K562 (cell line): Measurements from ENCODE around the gene CYTH1. TPM values are rescaled to one million over a fixed set of nuclear protein-coding genes. Genes with fewer than 3 reads are reported as not detected.

Experiments
- ATAC-seq: fragments of 200-7000 bp; cut with Tn5 transposase; 3 replicates; pipeline ENCODE4 v1.9.1; 2020; ENCODE audit warnings: moderate library complexity
- BruUV-seq: library from RNA; stranded (reverse); fragments of 400-500 nt; replicated peaks from 2 replicates; lab custom pipeline; 2021; lab: Mats Ljungman, UMichigan
- CTCF ChIA-PET: fragments of 300-600 bp; formaldehyde crosslinking; extraction: SDS; loops from one replicate; lab custom pipeline; 2021; ENCODE audit warnings: low intra/inter-chr PET ratio; lab: Yijun Ruan, JAX
- POLR2A ChIA-PET: fragments of 300-600, 350-650 bp; sonication (Branson Sonifier 250); formaldehyde crosslinking; extraction: SDS; loops from one replicate; lab custom pipeline; 2021; ENCODE audit warnings: antibody characterized with exemption, inconsistent platforms; lab: Yijun Ruan, JAX
- DNase-seq, 4 experiments: peaks; one replicate each; pipeline versions ENCODE4 v3.0.0 to v3.0.0-alpha.2; 2011 to 2018; ENCODE audit warnings: low spot score in 3 of 4, mixed read lengths in 3 of 4; ENCODE audit errors: extremely low read depth in 1 of 4
- FAIRE-seq: peaks from 2 replicates; lab custom pipeline; 2011; peaks lifted over from hg19 to GRCh38; lab: Jason Lieb, UNC
- H2AFZ ChIP-seq: 2 replicates; pipeline ENCODE4 v1.6.0; 2011; ENCODE audit warnings: low read depth, low read length, control low read depth, inconsistent platforms
- H3K27ac ChIP-seq: fragments of 200-600 bp; 3 replicates; pipeline ENCODE4 v1.8.0; 2011; ENCODE audit warnings: low read depth, mild to moderate bottlenecking, control low read depth, inconsistent platforms, low read length, moderate library complexity, mixed read lengths; ENCODE audit errors: extremely low read depth
- H3K27me3 ChIP-seq, 2 experiments: fragments of 300-600 bp in 1 of 2; 2 replicates in 1 of 2; 3 replicates in 1 of 2; pipeline versions ENCODE4 v1.6.0 to v1.8.0; 2011; ENCODE audit warnings: inconsistent platforms in 2 of 2, low read length in 2 of 2, mild to moderate bottlenecking in 1 of 2, mixed read lengths in 1 of 2, moderate library complexity in 1 of 2; ENCODE audit not compliant: control insufficient read depth in 2 of 2, insufficient read depth in 2 of 2
- H3K36me3 ChIP-seq: fragments of 300-600 bp; 3 replicates; pipeline ENCODE4 v1.8.0; 2011; ENCODE audit warnings: mild to moderate bottlenecking, low read length, inconsistent platforms; ENCODE audit not compliant: control insufficient read depth, insufficient read depth
- H3K4me1 ChIP-seq, 2 experiments: fragments of 200-600 bp in 1 of 2; replicated peaks in 1 of 2; 2 replicates in 1 of 2; 3 replicates in 1 of 2; pipeline versions ENCODE4 v1.5.1 to v1.8.0; 2011; ENCODE audit warnings: inconsistent platforms in 2 of 2, low read length in 2 of 2, mild to moderate bottlenecking in 1 of 2, mixed read lengths in 1 of 2, moderate library complexity in 1 of 2; ENCODE audit not compliant: control insufficient read depth in 2 of 2, insufficient read depth in 2 of 2
- H3K4me2 ChIP-seq: 2 replicates; pipeline ENCODE4 v1.6.1; 2011; ENCODE audit warnings: low read length, control low read depth, inconsistent platforms, mixed read lengths; ENCODE audit not compliant: insufficient read depth
- H3K4me3 ChIP-seq: fragments of 200-600 bp; sonication (generic), shearing (Covaris generic); 2 replicates; pipeline ENCODE4 v1.5.1; 2016; ENCODE audit warnings: control low read depth, inconsistent platforms
- H3K79me2 ChIP-seq: fragments of 200-600 bp; 3 replicates; pipeline ENCODE4 v1.8.0; 2011; ENCODE audit warnings: low read length, inconsistent platforms; ENCODE audit not compliant: control insufficient read depth, insufficient read depth
- H3K9ac ChIP-seq, 2 experiments: 2 replicates each; pipeline versions ENCODE4 v1.6.0 to v1.6.1; 2011; ENCODE audit warnings: low read depth in 2 of 2, low read length in 2 of 2, control low read depth in 1 of 2, inconsistent platforms in 1 of 2, mild to moderate bottlenecking in 1 of 2, mixed read lengths in 1 of 2; ENCODE audit not compliant: insufficient read depth in 1 of 2
- H3K9me1 ChIP-seq: one replicate; pipeline ENCODE4 v1.6.0; 2011; ENCODE audit warnings: inconsistent platforms, mild to moderate bottlenecking, low read length, moderate library complexity; ENCODE audit not compliant: control insufficient read depth, insufficient read depth
- H3K9me3 ChIP-seq: replicated peaks from 2 replicates; pipeline ENCODE4 v1.5.1; 2011; ENCODE audit warnings: low read depth, low read length, inconsistent platforms; ENCODE audit not compliant: control insufficient read depth, insufficient read depth
- H4K20me1 ChIP-seq: replicated peaks from 2 replicates; pipeline ENCODE4 v1.6.1; 2011; ENCODE audit warnings: low read length, inconsistent platforms, mixed read lengths; ENCODE audit not compliant: control insufficient read depth, insufficient read depth
- EP400 ChIP-seq: fragments of 450-650 bp; IDR thresholded peaks from 2 replicates; pipeline ENCODE4 v1.6.1; 2017; ENCODE audit warnings: antibody characterized with exemption, mild to moderate bottlenecking, moderate library complexity
- HMBOX1 ChIP-seq: sonication (generic); IDR thresholded peaks from 2 replicates; pipeline ENCODE4 v1.6.1; 2016
- IRF9 ChIP-seq: fragments of 450-650 bp; IDR thresholded peaks from 2 replicates; pipeline ENCODE4 v1.6.1; 2016; ENCODE audit warnings: missing biosample characterization, missing genetic modification characterization
- KLF16 ChIP-seq: IDR thresholded peaks from 2 replicates; pipeline ENCODE4 v1.6.1; 2016; ENCODE audit warnings: antibody characterized with exemption
- MTA2 ChIP-seq: fragments of 450-650 bp; IDR thresholded peaks from 2 replicates; pipeline ENCODE4 v1.6.1; 2016; ENCODE audit warnings: low read depth
- NFXL1 ChIP-seq: fragments of 450-650 bp; formaldehyde crosslinking; IDR thresholded peaks from 2 replicates; pipeline ENCODE4 v1.4.0; 2021; ENCODE audit warnings: mild to moderate bottlenecking
- ZFX ChIP-seq: sonication (generic); formaldehyde crosslinking; IDR thresholded peaks from 2 replicates; pipeline ENCODE4 v1.8.0; 2022; ENCODE audit warnings: mild to moderate bottlenecking, missing genetic modification reagents, moderate library complexity
- ZMIZ1 ChIP-seq, 2 experiments: fragments of 150-350 bp in 1 of 2; IDR thresholded peaks; 2 replicates each; pipeline ENCODE4 v1.6.1; 2012 to 2016; ENCODE audit warnings: low read depth in 2 of 2, low read length in 2 of 2, mild to moderate bottlenecking in 1 of 2, moderate library complexity in 1 of 2
- ZNF583 ChIP-seq: fragments of 250-450 bp; sonication (Bioruptor Pico); IDR thresholded peaks from 2 replicates; pipeline ENCODE4 v1.4.0; 2020
- WGBS: fragments of 100-300 bp; shearing (Covaris generic); methylation state at CpG from one replicate; pipeline ENCODE4 v1.1.6; 2016; ENCODE audit warnings: low coverage, mixed read lengths; ENCODE audit not compliant: insufficient coverage; ENCODE audit errors: missing lambda C conversion rate; 5-methylcytosine and 5-hydroxymethylcytosine counted together
- in situ Hi-C: fragments of 300-500 bp; cut with MboI; formaldehyde crosslinking; loops from 4 replicates; pipeline ENCODE4 v1.15.0; 2018; ENCODE audit warnings: inconsistent platforms, mixed read lengths
- intact Hi-C: fragments of 100-400 bp; cut with micrococcal nuclease; formaldehyde crosslinking; loops from 2 replicates; pipeline ENCODE4 v1.14.2; 2022
- polyA plus RNA-seq, 8 experiments: library from polyadenylated mRNA; depleted of rRNA in 4 of 8; stranded (reverse) in 5 of 8; unstranded in 3 of 8; fragments of >200 nt; fragmentation: Nextera tagmentation in 2 of 8; fragmentation: Illumina TruSeq in 1 of 8; extraction: Ambion mirVana in 2 of 8; extraction: Trizol in 1 of 8; gene quantifications; 2 replicates each; pipeline versions ENCODE4 v1.2.1 to v1.2.3, GENCODE V29; 2011 to 2014; ENCODE audit warnings: inconsistent platforms in 1 of 8, missing spikeins in 1 of 8
- total RNA-seq, 7 experiments: library from RNA; depleted of rRNA in 6 of 7; stranded (reverse); fragments of >200 nt in 6 of 7; fragmentation: Illumina TruSeq in 2 of 7; extraction: Trizol in 2 of 7; gene quantifications; 2 replicates each; pipeline versions ENCODE4 v1.2.1 to v1.2.3, GENCODE V29; 2011 to 2021; ENCODE audit warnings: low replicate concordance in 1 of 7

CYTH1 gene
- total and polyA plus RNA-seq, 9 of the 15 experiments (the other 6 are each of a cell fraction or from before 2014, with no cell fraction given), result 0.52 to 27.7 (median 16.8) TPM

GRCh38 chr17:78783711-78784324, 1.7 kb upstream of the CYTH1 start:
- in situ Hi-C loops (no loop called here), intact Hi-C loops (loop anchor here (5.0 kb wide), 1 partner anchor 37 kb away; no protein-coding TSS in a partner anchor)
- no peak overlapping the region for H3K4me3 ChIP-seq
- H2AFZ ChIP-seq, result peak overlapping the region; percentile 53
- 0 out of 2 replicates have a peak, but pooled peaks cover 3% of the 10 kb centered on the region for H4K20me1 ChIP-seq
- no peaks in the 10 kb centered on the region for H3K9me3 ChIP-seq
- FAIRE-seq, result peak; percentile 95
- peak overlapping the region; percentile 94 for H3K27ac ChIP-seq
- H3K4me2 ChIP-seq, result peak overlapping the region; percentile 88
- peaks cover 46 to 67% of the 10 kb centered on the region in 2 experiments for H3K4me1 ChIP-seq
- H3K9ac ChIP-seq, result peak overlapping the region; percentile 71 to 87; a peak in 3 of 4 replicates
- peak; percentile 46 to 90 (median 56) for DNase-seq
- ChIA-PET POLR2A (interaction anchor here (0.7 to 2.7 kb wide), 6 partner anchors 10 to 55 kb away, joined by 3 to 16 read pairs (median 4); no protein-coding TSS in a partner anchor), CTCF (no interaction called here)
- WGBS, result 2% methylated on average over 7 of the region's 7 CpGs
- no TSS peak for BruUV-seq
- H3K79me2 ChIP-seq, result peaks cover 32% of the 10 kb centered on the region
- peaks cover 3% of the 10 kb centered on the region; the same call in 2 of the 3 replicates for H3K36me3 ChIP-seq
- ATAC-seq, result peak; percentile 44
- H3K9me1 ChIP-seq, result peaks cover 4% of the 10 kb centered on the region
- H3K27me3 ChIP-seq, result no peaks in the 10 kb centered on the region
- TF ChIP-seq ZNF583 (CRISPR knock-in tag) (no peak), EP400 (peak; percentile 27; the same call in 1 of the 2 replicates), NFXL1 (CRISPR knock-in tag) (no peak), KLF16 (peak; percentile 81), IRF9 (tag) (no peak), ZFX (CRISPR knock-in tag) (no peak; the same call in 1 of the 2 replicates), MTA2 (0 out of 2 replicates have a peak, but pooled peaks have one; percentile 56), HMBOX1 (peak; percentile 82), ZMIZ1 (IDR thresholded peaks at IDR 0.05; ENCODE audit: low read depth in 2 of 2, low read length in 2 of 2) (peak in 1 of 2 experiments; percentile 45; a peak in 1 of 4 replicates)
